ENCODE data around the gene RETSAT.

The RETSAT gene

DNA sequence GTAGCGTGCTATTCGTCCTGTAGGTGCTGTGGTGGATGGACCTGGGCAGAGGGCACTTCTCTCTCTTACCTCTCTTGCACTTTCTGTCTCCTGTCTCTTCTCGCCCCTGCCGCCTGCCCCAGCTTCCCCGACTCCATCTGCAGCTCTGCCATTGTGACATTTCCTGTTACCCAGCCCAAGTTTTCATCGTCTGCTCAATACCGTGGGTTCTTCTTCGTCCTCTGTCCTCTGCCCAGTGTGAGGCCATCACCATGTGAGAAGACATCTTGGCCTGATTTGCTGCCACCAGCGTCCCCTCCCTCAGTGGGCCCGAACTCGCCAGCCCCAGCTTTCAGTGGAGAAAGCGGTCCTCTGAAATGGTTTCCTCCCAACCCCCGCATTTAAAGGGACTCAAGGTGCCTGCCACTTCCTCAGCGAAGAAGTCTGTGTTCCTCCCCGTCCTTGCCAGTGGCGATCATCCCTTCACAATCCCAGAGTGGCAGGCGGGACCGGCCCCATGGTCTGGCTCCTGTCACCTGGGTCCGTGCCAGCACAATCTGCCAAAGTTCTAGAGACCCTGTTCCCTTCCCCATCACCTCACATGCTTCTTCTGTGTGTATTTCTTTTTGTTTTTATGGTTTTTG is 44.5 kb downstream of the RETSAT start:
- in situ Hi-C loops (cut with MboI; ENCODE audit: low sequenced_read_pairs), result loop anchor here (25.0 kb wide), 1 partner anchor 373 kb away; no protein-coding TSS in a partner anchor

DNA sequence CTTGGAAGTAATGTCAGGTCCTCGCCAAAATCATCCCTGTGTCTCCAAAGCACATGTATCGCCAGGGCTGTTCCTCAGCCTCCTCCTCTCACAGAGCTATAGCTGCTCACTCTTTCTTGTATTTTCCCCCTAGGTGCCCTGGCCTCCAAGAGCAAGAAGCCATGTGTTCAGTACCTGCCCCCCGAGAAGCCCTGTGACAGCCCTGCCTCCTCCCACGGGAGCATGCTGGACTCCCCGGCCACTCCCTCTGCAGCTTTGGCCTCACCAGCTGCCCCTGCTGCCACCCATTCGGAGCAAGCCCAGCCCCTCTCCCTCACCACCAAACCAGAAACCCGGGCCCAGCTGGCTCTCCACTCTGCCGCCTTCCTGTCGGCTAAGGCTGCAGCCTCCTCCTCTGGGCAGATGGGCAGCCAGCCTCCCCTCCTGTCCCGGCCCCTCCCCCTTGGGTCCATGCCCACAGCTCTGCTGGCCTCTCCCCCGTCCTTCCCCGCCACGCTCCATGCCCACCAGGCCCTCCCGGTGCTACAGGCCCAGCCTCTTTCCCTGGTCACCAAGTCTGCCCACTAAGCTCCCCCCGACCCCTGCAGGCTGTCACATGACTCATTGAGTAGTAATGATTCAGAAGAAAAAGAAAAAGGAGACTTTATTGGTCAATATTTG is 45.3 kb downstream of the RETSAT start:
- in situ Hi-C loops (cut with MboI; ENCODE audit: low sequenced_read_pairs), result loop anchor here (25.0 kb wide), 1 partner anchor 372 kb away; no protein-coding TSS in a partner anchor

DNA sequence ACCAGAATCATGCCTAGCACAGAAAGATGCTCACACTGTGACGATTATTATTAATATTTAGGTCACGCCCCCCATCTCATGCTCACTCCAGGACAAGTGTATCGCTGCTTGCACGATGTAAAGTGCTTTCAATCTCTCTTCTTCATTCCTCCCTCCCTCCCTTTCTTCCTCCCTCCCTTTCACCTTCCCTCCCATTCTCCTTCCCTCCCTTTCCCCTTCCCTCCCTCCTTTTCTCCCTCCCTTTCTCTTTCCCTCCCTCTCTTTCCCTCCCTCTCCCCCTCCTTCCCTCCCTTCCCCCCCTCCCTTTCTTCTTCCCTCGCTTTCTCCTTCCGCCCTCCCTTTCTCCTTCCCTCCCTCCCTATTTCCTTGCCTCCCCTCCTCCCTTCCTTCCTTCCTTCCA is 46.1 kb downstream of the RETSAT start:
- in situ Hi-C loops (cut with MboI; ENCODE audit: low sequenced_read_pairs), result loop anchor here (25.0 kb wide), 1 partner anchor 371 kb away; no protein-coding TSS in a partner anchor

DNA sequence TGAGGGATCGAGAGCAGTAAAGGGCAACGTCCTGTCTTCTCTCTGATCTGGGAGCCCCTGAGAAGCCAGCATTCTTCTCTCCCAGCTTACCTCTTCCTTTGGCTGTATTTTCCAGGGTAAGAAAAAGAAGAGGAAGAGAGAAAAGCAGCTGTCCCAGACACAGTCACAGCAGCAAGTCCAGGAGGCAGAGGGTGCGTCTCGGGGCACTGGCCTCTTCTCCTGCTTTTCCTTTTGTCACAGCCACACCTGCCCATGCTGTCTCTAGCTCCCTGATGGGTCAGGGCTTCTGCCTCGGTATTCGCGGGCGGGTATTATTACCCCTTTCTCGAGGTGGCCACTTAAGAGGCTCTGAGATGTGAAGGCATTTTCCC is 46.8 kb downstream of the RETSAT start:
- in situ Hi-C loops (cut with MboI; ENCODE audit: low sequenced_read_pairs), result loop anchor here (25.0 kb wide), 1 partner anchor 370 kb away; no protein-coding TSS in a partner anchor

DNA sequence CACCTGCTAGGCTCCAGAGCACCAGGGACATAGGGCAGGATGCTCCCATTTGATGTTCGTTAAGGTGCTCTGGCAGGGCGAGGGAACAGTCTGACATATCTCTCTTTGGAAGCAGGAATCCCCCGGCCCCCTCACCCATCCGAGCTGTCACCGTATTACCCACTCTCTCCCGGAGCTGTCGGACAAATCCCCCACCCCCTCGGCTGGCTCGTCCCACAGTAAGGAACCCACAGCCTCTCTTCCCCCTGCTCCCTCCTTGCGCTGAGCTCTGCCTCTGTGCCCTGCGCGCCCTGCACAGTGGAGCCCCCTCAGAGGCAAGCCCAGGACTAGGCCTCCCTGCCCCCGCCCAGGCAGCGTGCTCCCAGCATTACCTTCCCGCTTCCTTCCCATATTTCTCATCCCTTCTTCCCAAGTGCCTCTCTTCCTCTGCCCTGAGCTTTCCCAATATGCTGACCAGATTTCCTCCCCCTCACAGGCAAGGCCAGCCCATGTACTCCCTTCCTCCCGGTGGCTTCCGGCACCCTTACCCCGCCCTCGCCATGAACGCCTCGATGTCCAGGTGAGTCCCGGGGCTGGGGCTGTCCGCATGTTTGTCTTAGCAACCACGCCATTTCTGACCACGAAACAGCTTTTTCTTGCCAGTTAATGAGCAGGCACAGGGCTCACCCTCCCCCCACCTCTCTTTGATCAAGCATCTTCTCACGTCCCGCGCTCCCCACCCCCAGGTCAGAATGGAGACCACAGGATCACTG is 50.4 kb downstream of the RETSAT start:
- in situ Hi-C loops (cut with MboI; ENCODE audit: low sequenced_read_pairs), result loop anchor here (25.0 kb wide), 1 partner anchor 367 kb away; no protein-coding TSS in a partner anchor

DNA sequence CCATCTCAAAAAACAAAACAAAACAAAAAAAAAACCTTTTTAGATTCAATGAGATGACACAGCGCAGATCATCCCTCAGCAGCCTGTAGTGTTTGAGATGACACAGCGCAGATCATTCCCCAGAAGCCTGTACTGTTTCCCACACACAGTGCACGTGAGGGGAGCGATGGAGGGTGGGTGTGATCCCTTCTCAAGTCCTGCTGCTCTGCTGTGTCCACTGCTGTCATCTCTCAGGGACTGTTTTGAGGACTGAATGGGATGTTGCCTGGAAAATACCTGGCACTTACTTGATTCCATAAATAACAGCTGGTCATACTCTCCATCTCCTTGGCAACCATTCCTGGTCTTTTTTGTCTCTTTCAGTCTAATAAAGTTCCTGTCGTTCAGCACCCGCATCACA is 52.2 kb downstream of the RETSAT start:
- in situ Hi-C loops (cut with MboI; ENCODE audit: low sequenced_read_pairs), result loop anchor here (25.0 kb wide), 1 partner anchor 365 kb away; no protein-coding TSS in a partner anchor

All from HL-60/S4 treated with phorbol 12-myristate 13-acetate at 8.2 ng/mL for 4 days and 3 days (cell line).